Large intestine (tissue), 3 donors: Measurements from ENCODE around the gene ADCY7. TPM values are rescaled to one million over a fixed set of nuclear protein-coding genes. Genes with fewer than 3 reads are reported as not detected.
"Not testable (repeated sequence)": the region's sequence is repeated elsewhere in the genome, so short reads cannot be mapped to it uniquely, and the experiment has no call there.

Experiments used
- DNase-seq, 2 donors: peaks; one replicate each; pipeline versions ENCODE4 v3.0.0 to v3.0.0-alpha.2; 2013
- H3K27ac ChIP-seq: one replicate; pipeline ENCODE4 v1.5.1; 2013; ENCODE audit warnings: low read length
- H3K27me3 ChIP-seq: 2 replicates; pipeline ENCODE4 v1.6.1; 2013; ENCODE audit warnings: low read length; ENCODE audit not compliant: control insufficient read depth, insufficient read depth
- H3K36me3 ChIP-seq: 2 replicates; pipeline ENCODE4 v1.6.1; 2013; ENCODE audit warnings: low read length; ENCODE audit not compliant: control insufficient read depth, insufficient read depth
- H3K4me1 ChIP-seq: one replicate; pipeline ENCODE4 v1.6.1; 2013; ENCODE audit warnings: low read length; ENCODE audit not compliant: control insufficient read depth, insufficient read depth
- H3K4me3 ChIP-seq: one replicate; pipeline ENCODE4 v1.5.1; 2013; ENCODE audit warnings: low read length
- H3K9me3 ChIP-seq: one replicate; pipeline ENCODE4 v1.6.1; 2013; ENCODE audit warnings: mild to moderate bottlenecking, low read depth, low read length, moderate library complexity; ENCODE audit not compliant: control insufficient read depth
- WGBS: methylation state at CpG from one replicate; pipeline ENCODE4 v1.1.5; 2013; ENCODE audit warnings: low lambda C conversion rate; ENCODE audit not compliant: insufficient coverage; 5-methylcytosine and 5-hydroxymethylcytosine counted together
- polyA plus RNA-seq: library from polyadenylated mRNA; unstranded; fragments of 120-200 nt; gene quantifications from one replicate; pipeline ENCODE4 v1.2.1, GENCODE V29; 2013

The ADCY7 gene
- polyA plus RNA-seq, 1 donor, result 10.0 TPM

- Histone ChIP-seq H3K4me3 (no peak overlapping the region), H3K27me3 (peaks cover 4% of the 10 kb centered on the region), H3K36me3 (no peaks in the 10 kb centered on the region), H3K9me3 (no peaks in the 10 kb centered on the region), H3K4me1 (no peaks in the 10 kb centered on the region), H3K27ac (no peak overlapping the region)
- no peak for DNase-seq
- no CpG with 5 or more reads among the region's 3 CpGs for WGBS
Observed at GRCh38 chr16:50238314-50238713, 28.0 kb upstream of the ADCY7 start.

- Histone ChIP-seq H3K4me3 (no peak overlapping the region), H3K4me1 (no peaks in the 10 kb centered on the region), H3K36me3 (no peaks in the 10 kb centered on the region), H3K27me3 (peaks cover 6% of the 10 kb centered on the region), H3K9me3 (no peaks in the 10 kb centered on the region), H3K27ac (no peak overlapping the region)
- 70% methylated on average over 3 of the region's 5 CpGs for WGBS
- DNase-seq, result no peak
Observed at GRCh38 chr16:50238868-50239301, 27.5 kb upstream of the ADCY7 start.

GRCh38 chr16:50243024-50243423 lies 23.3 kb upstream of the ADCY7 start:
- not testable (repeated sequence) for H3K4me3 ChIP-seq, H3K36me3 ChIP-seq, H3K9me3 ChIP-seq, DNase-seq, H3K4me1 ChIP-seq, H3K27ac ChIP-seq
- H3K27me3 ChIP-seq, result peaks cover 15% of the 10 kb centered on the region
- 42% methylated on average over 2 of the region's 6 CpGs for WGBS

GRCh38 chr16:50244140-50244503 lies 22.2 kb upstream of the ADCY7 start:
- peaks cover 8% of the 10 kb centered on the region for H3K4me1 ChIP-seq
- no CpG with 5 or more reads among the region's 9 CpGs for WGBS
- no peaks in the 10 kb centered on the region for H3K36me3 ChIP-seq
- H3K9me3 ChIP-seq, result no peaks in the 10 kb centered on the region
- peaks cover 15% of the 10 kb centered on the region for H3K27me3 ChIP-seq
- no peak overlapping the region for H3K4me3 ChIP-seq
- no peak overlapping the region for H3K27ac ChIP-seq
- DNase-seq, result no peak

- no CpG with 5 or more reads among the region's 33 CpGs for WGBS
Observed at GRCh38 chr16:50244504-50245416, 21.6 kb upstream of the ADCY7 start.

GRCh38 chr16:50245417-50246298 lies 20.7 kb upstream of the ADCY7 start:
- Histone ChIP-seq H3K4me1 (peaks cover 8% of the 10 kb centered on the region), H3K9me3 (no peaks in the 10 kb centered on the region), H3K36me3 (no peaks in the 10 kb centered on the region), H3K27ac (no peak overlapping the region), H3K27me3 (peaks cover 11% of the 10 kb centered on the region), H3K4me3 (peak overlapping the region; percentile 49)
- DNase-seq, result peak; percentile 72 to 86
- no CpG with 5 or more reads among the region's 74 CpGs for WGBS

More at GRCh38 chr16:50244504-50245416, 21.6 kb upstream of the ADCY7 start:
- Histone ChIP-seq H3K4me3 (no peak overlapping the region), H3K27ac (no peak overlapping the region), H3K36me3 (no peaks in the 10 kb centered on the region), H3K4me1 (peaks cover 8% of the 10 kb centered on the region), H3K27me3 (peaks cover 15% of the 10 kb centered on the region), H3K9me3 (no peaks in the 10 kb centered on the region)
- no peak for DNase-seq

GRCh38 chr16:50246299-50247122 lies 19.8 kb upstream of the ADCY7 start:
- peak in 1 of 2 donors; percentile 44 for DNase-seq
- Histone ChIP-seq H3K4me3 (peak overlapping the region; percentile 53), H3K27ac (no peak overlapping the region), H3K9me3 (no peaks in the 10 kb centered on the region), H3K36me3 (no peaks in the 10 kb centered on the region), H3K27me3 (peaks cover 11% of the 10 kb centered on the region), H3K4me1 (peaks cover 8% of the 10 kb centered on the region)
- WGBS, result no CpG with 5 or more reads among the region's 46 CpGs

GRCh38 chr16:50247123-50247905 lies 19.0 kb upstream of the ADCY7 start:
- no peak overlapping the region for H3K4me3 ChIP-seq
- H3K27me3 ChIP-seq, result peaks cover 11% of the 10 kb centered on the region
- H3K4me1 ChIP-seq, result peaks cover 8% of the 10 kb centered on the region
- H3K27ac ChIP-seq, result no peak overlapping the region
- no peak for DNase-seq
- H3K36me3 ChIP-seq, result no peaks in the 10 kb centered on the region
- H3K9me3 ChIP-seq, result no peaks in the 10 kb centered on the region
- no CpG with 5 or more reads among the region's 12 CpGs for WGBS

GRCh38 chr16:50247906-50248608 lies 18.3 kb upstream of the ADCY7 start:
- Histone ChIP-seq H3K27ac (no peak overlapping the region), H3K4me1 (peaks cover 8% of the 10 kb centered on the region), H3K27me3 (peaks cover 11% of the 10 kb centered on the region), H3K36me3 (no peaks in the 10 kb centered on the region), H3K4me3 (no peak overlapping the region), H3K9me3 (no peaks in the 10 kb centered on the region)
- no CpG with 5 or more reads among the region's 13 CpGs for WGBS
- no peak for DNase-seq
